GM12878 (cell line): ENCODE measurements around the gene VEZF1. TPM values are rescaled to one million over a fixed set of nuclear protein-coding genes. Genes with fewer than 3 reads are reported as not detected.

Experiments used
- FOXK2 ChIP-seq: fragments of 450-650 bp; IDR thresholded peaks from 2 replicates; pipeline ENCODE4 v1.6.1; 2017; ENCODE audit warnings: mild to moderate bottlenecking, moderate library complexity
- MEF2B ChIP-seq: fragments of 450-650 bp; IDR thresholded peaks from 2 replicates; pipeline ENCODE4 v1.6.1; 2018; ENCODE audit warnings: mild to moderate bottlenecking, moderate library complexity; ENCODE audit not compliant: partially characterized antibody, poor library complexity, severe bottlenecking
- MLLT1 ChIP-seq: fragments of 450-650 bp; IDR thresholded peaks from 2 replicates; pipeline ENCODE4 v1.6.1; 2016; ENCODE audit warnings: mild to moderate bottlenecking
- RB1 ChIP-seq: fragments of 450-650 bp; formaldehyde crosslinking; IDR thresholded peaks from 2 replicates; pipeline ENCODE4 v1.6.1; 2017; ENCODE audit warnings: mild to moderate bottlenecking, borderline replicate concordance
- SPI1 ChIP-seq: IDR thresholded peaks from 2 replicates; pipeline ENCODE4 v1.6.1; 2011; ENCODE audit warnings: low read depth, mild to moderate bottlenecking, low read length, moderate library complexity, borderline replicate concordance; ENCODE audit not compliant: insufficient read depth
- TARDBP ChIP-seq: IDR thresholded peaks from 2 replicates; pipeline ENCODE4 v1.6.1; 2016; ENCODE audit warnings: borderline replicate concordance
- YBX1 ChIP-seq: fragments of 450-650 bp; IDR thresholded peaks from 2 replicates; pipeline ENCODE4 v1.6.1; 2016; ENCODE audit warnings: antibody characterized with exemption
- ZNF217 ChIP-seq: fragments of 450-650 bp; IDR thresholded peaks from 2 replicates; pipeline ENCODE4 v1.6.1; 2017; ENCODE audit warnings: antibody characterized with exemption, mild to moderate bottlenecking
- ZNF622 ChIP-seq: fragments of 450-650 bp; IDR thresholded peaks from 2 replicates; pipeline ENCODE4 v1.6.1; 2017; ENCODE audit warnings: mild to moderate bottlenecking, inconsistent platforms
- polyA plus RNA-seq, 11 experiments: library from polyadenylated mRNA; depleted of rRNA in 4 of 11; unstranded in 6 of 11; stranded (reverse) in 5 of 11; fragments of >200 nt; fragmentation: Nextera tagmentation in 4 of 11; fragmentation: Illumina TruSeq in 1 of 11; extraction: Ambion mirVana in 4 of 11; extraction: Trizol in 1 of 11; gene quantifications; 1 replicate in 1 of 11; 2 replicates in 10 of 11; pipeline versions ENCODE4 v1.2.1 to v1.2.3, GENCODE V29; 2011 to 2016; ENCODE audit warnings: inconsistent platforms in 2 of 11, missing spikeins in 2 of 11, low read depth in 1 of 11
- total RNA-seq, 4 experiments: library from RNA; depleted of rRNA in 3 of 4; stranded (reverse); fragments of >200 nt in 3 of 4; fragmentation: Illumina TruSeq in 1 of 4; extraction: Trizol in 1 of 4; gene quantifications; 2 replicates each; pipeline versions ENCODE4 v1.2.1 to v1.2.3, GENCODE V29; 2013 to 2021
- TF ChIP-seq, protein P1 (sequence below): fragments of 450-650 bp; IDR thresholded peaks from 2 replicates; pipeline ENCODE4 v1.6.1; 2016; ENCODE audit warnings: mild to moderate bottlenecking, moderate library complexity, borderline replicate concordance
- TF ChIP-seq, protein P2 (sequence below): fragments of 450-650 bp; IDR thresholded peaks from 2 replicates; pipeline ENCODE4 v1.6.1; 2018; ENCODE audit warnings: mild to moderate bottlenecking, low read depth, moderate library complexity; ENCODE audit not compliant: partially characterized antibody
- TF ChIP-seq, protein P3 (sequence below): IDR thresholded peaks from 2 replicates; pipeline ENCODE4 v1.6.1; 2011; ENCODE audit warnings: low read depth, mild to moderate bottlenecking, low read length, moderate library complexity, borderline replicate concordance; ENCODE audit errors: extremely low read depth

VEZF1 gene
- total and polyA plus RNA-seq, 10 of the 15 experiments (the other 5 are each of a cell fraction or from before 2014, with no cell fraction given) = 9.5 to 28.2 (median 20.3) TPM

GRCh38 chr17:58020401-58020800, 32.3 kb upstream of the VEZF1 start (continued):
- TF ChIP-seq, protein P1, sequence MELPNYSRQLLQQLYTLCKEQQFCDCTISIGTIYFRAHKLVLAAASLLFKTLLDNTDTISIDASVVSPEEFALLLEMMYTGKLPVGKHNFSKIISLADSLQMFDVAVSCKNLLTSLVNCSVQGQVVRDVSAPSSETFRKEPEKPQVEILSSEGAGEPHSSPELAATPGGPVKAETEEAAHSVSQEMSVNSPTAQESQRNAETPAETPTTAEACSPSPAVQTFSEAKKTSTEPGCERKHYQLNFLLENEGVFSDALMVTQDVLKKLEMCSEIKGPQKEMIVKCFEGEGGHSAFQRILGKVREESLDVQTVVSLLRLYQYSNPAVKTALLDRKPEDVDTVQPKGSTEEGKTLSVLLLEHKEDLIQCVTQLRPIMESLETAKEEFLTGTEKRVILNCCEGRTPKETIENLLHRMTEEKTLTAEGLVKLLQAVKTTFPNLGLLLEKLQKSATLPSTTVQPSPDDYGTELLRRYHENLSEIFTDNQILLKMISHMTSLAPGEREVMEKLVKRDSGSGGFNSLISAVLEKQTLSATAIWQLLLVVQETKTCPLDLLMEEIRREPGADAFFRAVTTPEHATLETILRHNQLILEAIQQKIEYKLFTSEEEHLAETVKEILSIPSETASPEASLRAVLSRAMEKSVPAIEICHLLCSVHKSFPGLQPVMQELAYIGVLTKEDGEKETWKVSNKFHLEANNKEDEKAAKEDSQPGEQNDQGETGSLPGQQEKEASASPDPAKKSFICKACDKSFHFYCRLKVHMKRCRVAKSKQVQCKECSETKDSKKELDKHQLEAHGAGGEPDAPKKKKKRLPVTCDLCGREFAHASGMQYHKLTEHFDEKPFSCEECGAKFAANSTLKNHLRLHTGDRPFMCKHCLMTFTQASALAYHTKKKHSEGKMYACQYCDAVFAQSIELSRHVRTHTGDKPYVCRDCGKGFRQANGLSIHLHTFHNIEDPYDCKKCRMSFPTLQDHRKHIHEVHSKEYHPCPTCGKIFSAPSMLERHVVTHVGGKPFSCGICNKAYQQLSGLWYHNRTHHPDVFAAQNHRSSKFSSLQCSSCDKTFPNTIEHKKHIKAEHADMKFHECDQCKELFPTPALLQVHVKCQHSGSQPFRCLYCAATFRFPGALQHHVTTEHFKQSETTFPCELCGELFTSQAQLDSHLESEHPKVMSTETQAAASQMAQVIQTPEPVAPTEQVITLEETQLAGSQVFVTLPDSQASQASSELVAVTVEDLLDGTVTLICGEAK = no peak
- TF ChIP-seq MLLT1 (no peak), SPI1 (no peak), YBX1 (no peak), ZNF622 (no peak), RB1 (no peak), ZNF217 (no peak), MEF2B (no peak), FOXK2 (no peak), TARDBP (no peak)
- TF ChIP-seq, protein P2, sequence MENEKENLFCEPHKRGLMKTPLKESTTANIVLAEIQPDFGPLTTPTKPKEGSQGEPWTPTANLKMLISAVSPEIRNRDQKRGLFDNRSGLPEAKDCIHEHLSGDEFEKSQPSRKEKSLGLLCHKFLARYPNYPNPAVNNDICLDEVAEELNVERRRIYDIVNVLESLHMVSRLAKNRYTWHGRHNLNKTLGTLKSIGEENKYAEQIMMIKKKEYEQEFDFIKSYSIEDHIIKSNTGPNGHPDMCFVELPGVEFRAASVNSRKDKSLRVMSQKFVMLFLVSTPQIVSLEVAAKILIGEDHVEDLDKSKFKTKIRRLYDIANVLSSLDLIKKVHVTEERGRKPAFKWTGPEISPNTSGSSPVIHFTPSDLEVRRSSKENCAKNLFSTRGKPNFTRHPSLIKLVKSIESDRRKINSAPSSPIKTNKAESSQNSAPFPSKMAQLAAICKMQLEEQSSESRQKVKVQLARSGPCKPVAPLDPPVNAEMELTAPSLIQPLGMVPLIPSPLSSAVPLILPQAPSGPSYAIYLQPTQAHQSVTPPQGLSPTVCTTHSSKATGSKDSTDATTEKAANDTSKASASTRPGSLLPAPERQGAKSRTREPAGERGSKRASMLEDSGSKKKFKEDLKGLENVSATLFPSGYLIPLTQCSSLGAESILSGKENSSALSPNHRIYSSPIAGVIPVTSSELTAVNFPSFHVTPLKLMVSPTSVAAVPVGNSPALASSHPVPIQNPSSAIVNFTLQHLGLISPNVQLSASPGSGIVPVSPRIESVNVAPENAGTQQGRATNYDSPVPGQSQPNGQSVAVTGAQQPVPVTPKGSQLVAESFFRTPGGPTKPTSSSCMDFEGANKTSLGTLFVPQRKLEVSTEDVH = no peak
- TF ChIP-seq, protein P3, sequence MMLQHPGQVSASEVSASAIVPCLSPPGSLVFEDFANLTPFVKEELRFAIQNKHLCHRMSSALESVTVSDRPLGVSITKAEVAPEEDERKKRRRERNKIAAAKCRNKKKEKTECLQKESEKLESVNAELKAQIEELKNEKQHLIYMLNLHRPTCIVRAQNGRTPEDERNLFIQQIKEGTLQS = no peak
